ENCODE results near the gene REPS1. TPM values are rescaled to one million over a fixed set of nuclear protein-coding genes. Genes with fewer than 3 reads are reported as not detected.

REPS1 gene
- total RNA-seq, 1 experiment from 2014 or later, result 27.4 TPM

DNA sequence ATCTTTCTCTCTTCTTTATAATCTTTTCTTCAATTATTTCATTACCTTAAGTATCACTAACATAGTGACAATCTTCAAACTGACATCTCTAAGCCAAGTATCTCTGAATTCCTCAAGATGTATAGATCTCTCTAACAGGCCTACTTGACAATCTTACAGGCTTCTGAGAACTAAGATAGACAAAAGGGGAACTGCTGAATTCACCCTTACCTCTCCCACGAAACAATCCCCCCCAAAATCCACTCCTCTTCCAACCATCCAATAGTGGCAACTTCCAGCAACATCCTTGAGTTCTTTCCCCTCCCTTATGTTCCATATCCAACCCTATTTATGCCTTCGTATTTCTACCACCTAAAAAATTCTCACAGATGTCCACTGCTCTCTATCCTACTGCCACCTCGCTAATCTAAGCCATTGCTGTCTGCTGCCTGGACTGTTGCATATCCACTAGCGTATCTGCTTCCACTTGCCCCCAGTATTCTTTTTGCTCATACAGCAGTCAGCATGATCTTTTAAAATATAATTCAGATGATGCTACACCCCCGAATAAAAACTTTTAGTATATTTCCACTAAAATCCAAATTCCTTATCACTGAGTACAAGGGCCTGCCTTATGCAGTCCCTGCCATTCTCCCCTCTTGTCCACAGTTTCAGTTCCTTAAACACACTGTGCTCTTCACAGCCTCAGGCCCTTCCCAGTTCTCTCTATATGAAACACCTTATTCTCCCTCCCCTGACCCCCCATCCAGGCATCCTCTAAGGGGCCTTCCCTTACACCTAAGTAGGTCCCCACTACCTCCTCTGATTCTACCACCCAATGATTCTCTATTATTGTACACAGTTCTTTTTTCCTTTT lies 8.0 kb downstream of the REPS1 start:
- no peaks in the 10 kb centered on the region for H3F3A ChIP-seq (ENCODE audit: low read length, unreplicated experiment)
- H3K9me3 ChIP-seq (ENCODE audit: low read length), result no peaks in the 10 kb centered on the region
- peaks cover 9% of the 10 kb centered on the region for H3K4me1 ChIP-seq (ENCODE audit: insufficient read depth, low read length)
- H3K4me2 ChIP-seq (ENCODE audit: low read length), result no peak overlapping the region
- ChIA-PET CTCF (no interaction called here), POLR2A (ENCODE audit: unreplicated experiment) (no interaction called here)
- H3K79me2 ChIP-seq (ENCODE audit: low read length), result peaks cover 99% of the 10 kb centered on the region
- no peak overlapping the region for H3K27ac ChIP-seq (ENCODE audit: low read length)
- no peaks in the 10 kb centered on the region for H3K36me3 ChIP-seq (ENCODE audit: low read depth, low read length)
- no peak overlapping the region for H3K4me3 ChIP-seq (ENCODE audit: low read length)
- no peak overlapping the region for H2AFZ ChIP-seq (ENCODE audit: low read length)
- H3K9me2 ChIP-seq (replicated peaks; ENCODE audit: low read length), result no peaks in the 10 kb centered on the region
- no TSS peak for BruUV-seq (replicated peaks)
- intact Hi-C loops (cut with micrococcal nuclease), result no loop called here
- TF ChIP-seq EZH2phosphoT487 (IDR thresholded peaks at IDR 0.05; ENCODE audit: borderline replicate concordance, low read length) (no peak), EZH2 (IDR thresholded peaks at IDR 0.05; ENCODE audit: low read length, unreplicated experiment) (no peak)
- TF ChIP-seq, protein P1, sequence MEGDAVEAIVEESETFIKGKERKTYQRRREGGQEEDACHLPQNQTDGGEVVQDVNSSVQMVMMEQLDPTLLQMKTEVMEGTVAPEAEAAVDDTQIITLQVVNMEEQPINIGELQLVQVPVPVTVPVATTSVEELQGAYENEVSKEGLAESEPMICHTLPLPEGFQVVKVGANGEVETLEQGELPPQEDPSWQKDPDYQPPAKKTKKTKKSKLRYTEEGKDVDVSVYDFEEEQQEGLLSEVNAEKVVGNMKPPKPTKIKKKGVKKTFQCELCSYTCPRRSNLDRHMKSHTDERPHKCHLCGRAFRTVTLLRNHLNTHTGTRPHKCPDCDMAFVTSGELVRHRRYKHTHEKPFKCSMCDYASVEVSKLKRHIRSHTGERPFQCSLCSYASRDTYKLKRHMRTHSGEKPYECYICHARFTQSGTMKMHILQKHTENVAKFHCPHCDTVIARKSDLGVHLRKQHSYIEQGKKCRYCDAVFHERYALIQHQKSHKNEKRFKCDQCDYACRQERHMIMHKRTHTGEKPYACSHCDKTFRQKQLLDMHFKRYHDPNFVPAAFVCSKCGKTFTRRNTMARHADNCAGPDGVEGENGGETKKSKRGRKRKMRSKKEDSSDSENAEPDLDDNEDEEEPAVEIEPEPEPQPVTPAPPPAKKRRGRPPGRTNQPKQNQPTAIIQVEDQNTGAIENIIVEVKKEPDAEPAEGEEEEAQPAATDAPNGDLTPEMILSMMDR (conservative IDR thresholded peaks at IDR 0.05; ENCODE audit: low read depth, low read length), result no peak
- H4K20me1 ChIP-seq (ENCODE audit: low read length), result peaks cover 16% of the 10 kb centered on the region
- H3K27me3 ChIP-seq (ENCODE audit: low read length), result no peaks in the 10 kb centered on the region
- no peak overlapping the region for H3K9ac ChIP-seq (ENCODE audit: low read length)
- ATAC-seq (no peak), DNase-seq (no peak)

DNA sequence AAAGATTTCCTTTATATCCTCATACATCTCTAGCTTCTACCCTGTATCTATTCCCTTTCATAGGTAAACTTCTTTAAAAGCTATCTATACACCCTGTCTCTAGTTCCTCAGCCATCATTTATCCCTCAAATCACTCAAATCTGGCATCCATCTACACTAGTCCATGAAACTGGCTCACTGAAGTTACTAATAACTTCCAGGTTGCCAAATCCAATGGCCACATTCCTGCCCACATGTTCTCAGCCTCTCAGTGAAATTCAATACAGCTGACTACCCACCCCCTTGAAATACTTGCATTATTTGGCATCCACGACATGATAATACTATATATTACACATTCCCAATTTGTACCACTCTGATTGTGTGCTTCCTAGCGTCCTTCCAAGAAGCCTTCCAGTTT lies 8.7 kb downstream of the REPS1 start:
- intact Hi-C loops (cut with micrococcal nuclease), result no loop called here
- Histone ChIP-seq H3K9me3 (ENCODE audit: low read length) (no peaks in the 10 kb centered on the region), H3K27ac (ENCODE audit: low read length) (no peak overlapping the region), H3K79me2 (ENCODE audit: low read length) (peaks cover 99% of the 10 kb centered on the region), H3K9ac (ENCODE audit: low read length) (no peak overlapping the region), H4K20me1 (ENCODE audit: low read length) (peaks cover 11% of the 10 kb centered on the region; the same call in 1 of the 2 replicates), H2AFZ (ENCODE audit: low read length) (no peak overlapping the region), H3K36me3 (ENCODE audit: low read depth, low read length) (no peaks in the 10 kb centered on the region), H3F3A (ENCODE audit: low read length, unreplicated experiment) (no peaks in the 10 kb centered on the region), H3K4me3 (ENCODE audit: low read length) (no peak overlapping the region), H3K9me2 (replicated peaks; ENCODE audit: low read length) (no peaks in the 10 kb centered on the region), H3K27me3 (ENCODE audit: low read length) (no peaks in the 10 kb centered on the region), H3K4me2 (ENCODE audit: low read length) (no peak overlapping the region), H3K4me1 (ENCODE audit: insufficient read depth, low read length) (peaks cover 9% of the 10 kb centered on the region)
- POLR2A ChIA-PET (ENCODE audit: unreplicated experiment), result no interaction called here
- DNase-seq, result no peak
- CTCF ChIA-PET, result no interaction called here
- no TSS peak for BruUV-seq (replicated peaks)
- TF ChIP-seq EZH2 (IDR thresholded peaks at IDR 0.05; ENCODE audit: low read length, unreplicated experiment) (no peak), EZH2phosphoT487 (IDR thresholded peaks at IDR 0.05; ENCODE audit: borderline replicate concordance, low read length) (no peak)
- TF ChIP-seq, protein P1 (conservative IDR thresholded peaks at IDR 0.05; ENCODE audit: low read depth, low read length), result no peak
- no peak for ATAC-seq

DNA sequence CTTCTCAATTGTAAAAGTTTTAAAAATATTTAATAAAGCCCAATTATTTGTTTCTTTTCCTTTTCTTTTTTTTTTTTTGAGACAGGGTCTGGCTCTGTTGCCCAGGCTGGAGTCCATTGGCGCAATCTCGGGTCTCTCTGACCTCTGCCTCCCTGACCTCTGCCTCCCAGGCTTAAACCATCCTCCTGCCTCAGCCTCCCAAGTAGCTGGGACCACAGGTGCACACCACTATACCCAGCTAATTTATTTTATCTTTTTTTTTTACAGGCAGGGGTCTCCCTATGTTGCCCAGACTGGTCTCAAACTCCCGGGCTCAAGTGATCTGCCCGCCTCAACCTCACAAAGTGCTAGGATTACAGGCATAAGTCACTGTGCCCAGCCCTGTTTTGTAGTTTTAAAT lies 9.8 kb downstream of the REPS1 start:
- H2AFZ ChIP-seq (ENCODE audit: low read length), result no peak overlapping the region
- H3K27me3 ChIP-seq (ENCODE audit: low read length), result no peaks in the 10 kb centered on the region
- no peak overlapping the region for H3K4me3 ChIP-seq (ENCODE audit: low read length)
- no peaks in the 10 kb centered on the region for H3F3A ChIP-seq (ENCODE audit: low read length, unreplicated experiment)
- TF ChIP-seq EZH2phosphoT487 (IDR thresholded peaks at IDR 0.05; ENCODE audit: borderline replicate concordance, low read length), result no peak
- no peak for TF ChIP-seq EZH2 (IDR thresholded peaks at IDR 0.05; ENCODE audit: low read length, unreplicated experiment)
- TF ChIP-seq, protein P1 (conservative IDR thresholded peaks at IDR 0.05; ENCODE audit: low read depth, low read length), result no peak
- BruUV-seq (replicated peaks), result no TSS peak
- no peak for ATAC-seq
- no peaks in the 10 kb centered on the region for H3K9me2 ChIP-seq (replicated peaks; ENCODE audit: low read length)
- intact Hi-C loops (cut with micrococcal nuclease), result no loop called here
- ChIA-PET CTCF (no interaction called here), POLR2A (ENCODE audit: unreplicated experiment) (no interaction called here)
- no peaks in the 10 kb centered on the region for H3K9me3 ChIP-seq (ENCODE audit: low read length)
- H3K27ac ChIP-seq (ENCODE audit: low read length), result no peak overlapping the region
- no peak overlapping the region for H3K4me2 ChIP-seq (ENCODE audit: low read length)
- H3K79me2 ChIP-seq (ENCODE audit: low read length), result peaks cover 97% of the 10 kb centered on the region
- 0 out of 2 replicates have a peak, but pooled peaks cover 13% of the 10 kb centered on the region for H4K20me1 ChIP-seq (ENCODE audit: low read length)
- DNase-seq, result no peak
- no peaks in the 10 kb centered on the region for H3K36me3 ChIP-seq (ENCODE audit: low read depth, low read length)
- H3K9ac ChIP-seq (ENCODE audit: low read length), result no peak overlapping the region
- peaks cover 19% of the 10 kb centered on the region for H3K4me1 ChIP-seq (ENCODE audit: insufficient read depth, low read length)

Data from PC-3 (cell line).